HepG2 (cell line): ENCODE results near the gene ATP9A. TPM values are rescaled to one million over a fixed set of nuclear protein-coding genes. Genes with fewer than 3 reads are reported as not detected.

Experiments used
- KDM3A ChIP-seq: IDR thresholded peaks from 2 replicates; pipeline ENCODE4 v1.6.1; 2018; ENCODE audit warnings: low read depth, missing compliant biosample characterization
- KMT2B ChIP-seq: IDR thresholded peaks from 2 replicates; pipeline ENCODE4 v1.6.1; 2016; ENCODE audit warnings: missing genetic modification reagents, missing compliant biosample characterization
- NFKBIZ ChIP-seq: IDR thresholded peaks from 2 replicates; pipeline ENCODE4 v1.6.1; 2018; ENCODE audit warnings: missing genetic modification reagents, missing compliant biosample characterization
- RBM39 ChIP-seq: fragments of 200-400 bp; formaldehyde crosslinking; IDR thresholded peaks from one replicate; pipeline ENCODE4 v1.6.1; 2018; ENCODE audit warnings: antibody characterized with exemption, mild to moderate bottlenecking, low read depth, low read length; ENCODE audit not compliant: poor library complexity, severe bottlenecking
- ZEB1 ChIP-seq: IDR thresholded peaks from 2 replicates; pipeline ENCODE4 v1.6.1; 2012; ENCODE audit warnings: mild to moderate bottlenecking, low read depth, inconsistent platforms; ENCODE audit not compliant: insufficient replicate concordance
- ZGPAT ChIP-seq: IDR thresholded peaks from 2 replicates; pipeline ENCODE4 v1.6.1; 2016; ENCODE audit warnings: mild to moderate bottlenecking
- ZNF264 ChIP-seq: sonication (generic); formaldehyde crosslinking; IDR thresholded peaks from 2 replicates; pipeline ENCODE4 v1.4.0; 2020; ENCODE audit warnings: missing genetic modification reagents
- ZNF619 ChIP-seq: sonication (generic); formaldehyde crosslinking; IDR thresholded peaks from 2 replicates; pipeline ENCODE4 v1.4.0; 2020; ENCODE audit warnings: mild to moderate bottlenecking, missing genetic modification reagents
- ZNF784 ChIP-seq: sonication (generic); formaldehyde crosslinking; IDR thresholded peaks from 2 replicates; pipeline ENCODE4 v1.5.1; 2020; ENCODE audit warnings: missing genetic modification reagents, mild to moderate bottlenecking, borderline replicate concordance
- polyA plus RNA-seq, 8 experiments: library from polyadenylated mRNA; depleted of rRNA in 3 of 8; stranded (reverse) in 7 of 8; unstranded in 1 of 8; fragments of >200 nt; fragmentation: Illumina TruSeq in 4 of 8; extraction: Trizol in 4 of 8; gene quantifications; 2 replicates each; pipeline versions ENCODE4 v1.2.1 to v1.2.3, GENCODE V29; 2011 to 2016; ENCODE audit warnings: low read depth in 4 of 8, missing spikeins in 1 of 8, mixed read lengths in 1 of 8; ENCODE audit not compliant: insufficient read depth in 1 of 8
- total RNA-seq, 5 experiments: library from RNA; depleted of rRNA; stranded (reverse); fragments of >200 nt; fragmentation: Illumina TruSeq; extraction: Trizol; gene quantifications; 2 replicates each; pipeline ENCODE4 v1.2.3, GENCODE V29; 2016; ENCODE audit warnings: low read depth in 1 of 5
- TF ChIP-seq, protein P1 (sequence below): sonication (generic); formaldehyde crosslinking; IDR thresholded peaks from 2 replicates; pipeline ENCODE4 v1.4.0; 2020; ENCODE audit warnings: mild to moderate bottlenecking, missing genetic modification reagents, borderline replicate concordance
- TF ChIP-seq, protein P2 (sequence below): sonication (generic); formaldehyde crosslinking; IDR thresholded peaks from 2 replicates; pipeline ENCODE4 v1.8.0; 2022; ENCODE audit warnings: missing genetic modification reagents, mild to moderate bottlenecking, moderate library complexity, borderline replicate concordance
- TF ChIP-seq, protein P3 (sequence below): sonication (generic); formaldehyde crosslinking; IDR thresholded peaks from 2 replicates; pipeline ENCODE4 v1.4.0; 2020; ENCODE audit warnings: missing genetic modification reagents
- TF ChIP-seq, protein P4 (sequence below): sonication (generic); formaldehyde crosslinking; IDR thresholded peaks from 2 replicates; pipeline ENCODE4 v1.5.0; 2020; ENCODE audit warnings: mild to moderate bottlenecking, missing genetic modification reagents, borderline replicate concordance

ATP9A gene
- total and polyA plus RNA-seq, 2 of the 13 experiments (the other 11 are each of a cell fraction or from before 2014, with no cell fraction given), result 11.8 to 18.5 TPM

- TF ChIP-seq, protein P1, sequence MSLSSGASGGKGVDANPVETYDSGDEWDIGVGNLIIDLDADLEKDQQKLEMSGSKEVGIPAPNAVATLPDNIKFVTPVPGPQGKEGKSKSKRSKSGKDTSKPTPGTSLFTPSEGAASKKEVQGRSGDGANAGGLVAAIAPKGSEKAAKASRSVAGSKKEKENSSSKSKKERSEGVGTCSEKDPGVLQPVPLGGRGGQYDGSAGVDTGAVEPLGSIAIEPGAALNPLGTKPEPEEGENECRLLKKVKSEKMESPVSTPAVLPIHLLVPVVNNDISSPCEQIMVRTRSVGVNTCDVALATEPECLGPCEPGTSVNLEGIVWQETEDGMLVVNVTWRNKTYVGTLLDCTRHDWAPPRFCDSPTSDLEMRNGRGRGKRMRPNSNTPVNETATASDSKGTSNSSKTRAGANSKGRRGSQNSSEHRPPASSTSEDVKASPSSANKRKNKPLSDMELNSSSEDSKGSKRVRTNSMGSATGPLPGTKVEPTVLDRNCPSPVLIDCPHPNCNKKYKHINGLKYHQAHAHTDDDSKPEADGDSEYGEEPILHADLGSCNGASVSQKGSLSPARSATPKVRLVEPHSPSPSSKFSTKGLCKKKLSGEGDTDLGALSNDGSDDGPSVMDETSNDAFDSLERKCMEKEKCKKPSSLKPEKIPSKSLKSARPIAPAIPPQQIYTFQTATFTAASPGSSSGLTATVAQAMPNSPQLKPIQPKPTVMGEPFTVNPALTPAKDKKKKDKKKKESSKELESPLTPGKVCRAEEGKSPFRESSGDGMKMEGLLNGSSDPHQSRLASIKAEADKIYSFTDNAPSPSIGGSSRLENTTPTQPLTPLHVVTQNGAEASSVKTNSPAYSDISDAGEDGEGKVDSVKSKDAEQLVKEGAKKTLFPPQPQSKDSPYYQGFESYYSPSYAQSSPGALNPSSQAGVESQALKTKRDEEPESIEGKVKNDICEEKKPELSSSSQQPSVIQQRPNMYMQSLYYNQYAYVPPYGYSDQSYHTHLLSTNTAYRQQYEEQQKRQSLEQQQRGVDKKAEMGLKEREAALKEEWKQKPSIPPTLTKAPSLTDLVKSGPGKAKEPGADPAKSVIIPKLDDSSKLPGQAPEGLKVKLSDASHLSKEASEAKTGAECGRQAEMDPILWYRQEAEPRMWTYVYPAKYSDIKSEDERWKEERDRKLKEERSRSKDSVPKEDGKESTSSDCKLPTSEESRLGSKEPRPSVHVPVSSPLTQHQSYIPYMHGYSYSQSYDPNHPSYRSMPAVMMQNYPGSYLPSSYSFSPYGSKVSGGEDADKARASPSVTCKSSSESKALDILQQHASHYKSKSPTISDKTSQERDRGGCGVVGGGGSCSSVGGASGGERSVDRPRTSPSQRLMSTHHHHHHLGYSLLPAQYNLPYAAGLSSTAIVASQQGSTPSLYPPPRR (CRISPR knock-in tag), result peak; percentile 53; the same call in 1 of the 2 replicates
- TF ChIP-seq ZGPAT (peak; percentile 86), ZNF784 (peak; percentile 66; the same call in 1 of the 2 replicates), ZEB1 (no peak), KDM3A (CRISPR knock-in tag) (peak; percentile 32; the same call in 1 of the 2 replicates), KMT2B (CRISPR knock-in tag) (0 out of 2 replicates have a peak, but pooled peaks have one; percentile 8), RBM39 (no peak), NFKBIZ (peak; percentile 60; the same call in 1 of the 2 replicates), ZNF264 (CRISPR knock-in tag) (0 out of 2 replicates have a peak, but pooled peaks have one; percentile 23), ZNF619 (CRISPR knock-in tag) (0 out of 2 replicates have a peak, but pooled peaks have one; percentile 16)
- TF ChIP-seq, protein P2, sequence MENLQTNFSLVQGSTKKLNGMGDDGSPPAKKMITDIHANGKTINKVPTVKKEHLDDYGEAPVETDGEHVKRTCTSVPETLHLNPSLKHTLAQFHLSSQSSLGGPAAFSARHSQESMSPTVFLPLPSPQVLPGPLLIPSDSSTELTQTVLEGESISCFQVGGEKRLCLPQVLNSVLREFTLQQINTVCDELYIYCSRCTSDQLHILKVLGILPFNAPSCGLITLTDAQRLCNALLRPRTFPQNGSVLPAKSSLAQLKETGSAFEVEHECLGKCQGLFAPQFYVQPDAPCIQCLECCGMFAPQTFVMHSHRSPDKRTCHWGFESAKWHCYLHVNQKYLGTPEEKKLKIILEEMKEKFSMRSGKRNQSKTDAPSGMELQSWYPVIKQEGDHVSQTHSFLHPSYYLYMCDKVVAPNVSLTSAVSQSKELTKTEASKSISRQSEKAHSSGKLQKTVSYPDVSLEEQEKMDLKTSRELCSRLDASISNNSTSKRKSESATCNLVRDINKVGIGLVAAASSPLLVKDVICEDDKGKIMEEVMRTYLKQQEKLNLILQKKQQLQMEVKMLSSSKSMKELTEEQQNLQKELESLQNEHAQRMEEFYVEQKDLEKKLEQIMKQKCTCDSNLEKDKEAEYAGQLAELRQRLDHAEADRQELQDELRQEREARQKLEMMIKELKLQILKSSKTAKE, result no peak
- TF ChIP-seq, protein P3, sequence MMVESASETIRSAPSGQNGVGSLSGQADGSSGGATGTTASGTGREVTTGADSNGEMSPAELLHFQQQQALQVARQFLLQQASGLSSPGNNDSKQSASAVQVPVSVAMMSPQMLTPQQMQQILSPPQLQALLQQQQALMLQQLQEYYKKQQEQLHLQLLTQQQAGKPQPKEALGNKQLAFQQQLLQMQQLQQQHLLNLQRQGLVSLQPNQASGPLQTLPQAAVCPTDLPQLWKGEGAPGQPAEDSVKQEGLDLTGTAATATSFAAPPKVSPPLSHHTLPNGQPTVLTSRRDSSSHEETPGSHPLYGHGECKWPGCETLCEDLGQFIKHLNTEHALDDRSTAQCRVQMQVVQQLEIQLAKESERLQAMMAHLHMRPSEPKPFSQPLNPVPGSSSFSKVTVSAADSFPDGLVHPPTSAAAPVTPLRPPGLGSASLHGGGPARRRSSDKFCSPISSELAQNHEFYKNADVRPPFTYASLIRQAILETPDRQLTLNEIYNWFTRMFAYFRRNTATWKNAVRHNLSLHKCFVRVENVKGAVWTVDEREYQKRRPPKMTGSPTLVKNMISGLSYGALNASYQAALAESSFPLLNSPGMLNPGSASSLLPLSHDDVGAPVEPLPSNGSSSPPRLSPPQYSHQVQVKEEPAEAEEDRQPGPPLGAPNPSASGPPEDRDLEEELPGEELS (CRISPR knock-in tag), result peak; percentile 39; the same call in 1 of the 2 replicates
- TF ChIP-seq, protein P4, sequence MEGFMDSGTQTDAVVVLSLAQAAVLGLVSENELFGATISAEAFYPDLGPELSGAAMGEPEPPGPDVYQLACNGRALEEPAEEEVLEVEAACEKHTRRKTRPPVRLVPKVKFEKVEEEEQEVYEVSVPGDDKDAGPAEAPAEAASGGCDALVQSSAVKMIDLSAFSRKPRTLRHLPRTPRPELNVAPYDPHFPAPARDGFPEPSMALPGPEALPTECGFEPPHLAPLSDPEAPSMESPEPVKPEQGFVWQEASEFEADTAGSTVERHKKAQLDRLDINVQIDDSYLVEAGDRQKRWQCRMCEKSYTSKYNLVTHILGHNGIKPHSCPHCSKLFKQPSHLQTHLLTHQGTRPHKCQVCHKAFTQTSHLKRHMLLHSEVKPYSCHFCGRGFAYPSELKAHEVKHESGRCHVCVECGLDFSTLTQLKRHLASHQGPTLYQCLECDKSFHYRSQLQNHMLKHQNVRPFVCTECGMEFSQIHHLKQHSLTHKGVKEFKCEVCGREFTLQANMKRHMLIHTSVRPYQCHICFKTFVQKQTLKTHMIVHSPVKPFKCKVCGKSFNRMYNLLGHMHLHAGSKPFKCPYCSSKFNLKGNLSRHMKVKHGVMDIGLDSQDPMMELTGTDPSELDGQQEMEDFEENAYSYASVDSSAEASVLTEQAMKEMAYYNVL (CRISPR knock-in tag), result peak; percentile 91
Measured at GRCh38 chr20:51628533-51629398, 139.4 kb downstream of the ATP9A start (continued).
